IPS-18c (cell line): ENCODE results near the gene CFAP68.
A peak's percentile ranks its signal among the peaks of the same experiment; 100 is the strongest.
"Not testable (repeated sequence)": the region's sequence is repeated elsewhere in the genome, so short reads cannot be mapped to it uniquely, and the experiment has no call there.

Source experiments
- H3K4me3 ChIP-seq: 2 replicates; pipeline ENCODE4 v1.7.0; 2013; ENCODE audit warnings: low read depth, mild to moderate bottlenecking, low read length, moderate library complexity; ENCODE audit not compliant: insufficient read depth
- H3K9me3 ChIP-seq: one replicate; pipeline ENCODE4 v1.6.1; 2013; ENCODE audit warnings: mild to moderate bottlenecking, low read length, moderate library complexity; ENCODE audit not compliant: control insufficient read depth, insufficient read depth

Gene CFAP68

GRCh38 chr11:111926505-111927391, 47.4 kb downstream of the CFAP68 start:
- peak overlapping the region; percentile 56 for H3K4me3 ChIP-seq
- no peaks in the 10 kb centered on the region for H3K9me3 ChIP-seq

GRCh38 chr11:111930472-111930871, 51.1 kb downstream of the CFAP68 start:
- H3K9me3 ChIP-seq: no peaks in the 10 kb centered on the region
- H3K4me3 ChIP-seq: no peak overlapping the region

- no peaks in the 10 kb centered on the region for H3K9me3 ChIP-seq
- H3K4me3 ChIP-seq: no peak overlapping the region
Measured at GRCh38 chr11:111932611-111932950, 53.2 kb downstream of the CFAP68 start.

- not testable (repeated sequence) for H3K9me3 ChIP-seq, H3K4me3 ChIP-seq
Measured at GRCh38 chr11:111933176-111933575, 53.8 kb downstream of the CFAP68 start.

- Histone ChIP-seq H3K4me3 (no peak overlapping the region), H3K9me3 (no peaks in the 10 kb centered on the region)
Measured at GRCh38 chr11:111933872-111934271, 54.5 kb downstream of the CFAP68 start.

- no peaks in the 10 kb centered on the region for H3K9me3 ChIP-seq
- H3K4me3 ChIP-seq: no peak overlapping the region
Measured at GRCh38 chr11:111934306-111934705, 55.0 kb downstream of the CFAP68 start.
